Fibroblast of villous mesenchyme (primary cell): Measurements from ENCODE around the gene CAPN15. TPM values are rescaled to one million over a fixed set of nuclear protein-coding genes. Genes with fewer than 3 reads are reported as not detected.

Source experiments
- DNase-seq: peaks from one replicate; pipeline ENCODE4 v3.0.0-alpha.2; 2010; ENCODE audit warnings: low read depth
- H3K4me3 ChIP-seq: 2 replicates; pipeline ENCODE4 v1.5.1; 2011; ENCODE audit warnings: low read depth, mild to moderate bottlenecking, low read length
- total RNA-seq: library from RNA; depleted of rRNA; stranded (reverse); fragments of >200 nt; gene quantifications from 2 replicates; pipeline ENCODE4 v1.2.3, GENCODE V29; 2012
- TF ChIP-seq, protein P1 (sequence below): IDR thresholded peaks from 2 replicates; pipeline ENCODE4 v1.5.1; 2012; ENCODE audit warnings: low read depth, mild to moderate bottlenecking, low read length; ENCODE audit not compliant: insufficient read depth

The CAPN15 gene
- total RNA-seq, 1 donor = 37.1 TPM

DNA sequence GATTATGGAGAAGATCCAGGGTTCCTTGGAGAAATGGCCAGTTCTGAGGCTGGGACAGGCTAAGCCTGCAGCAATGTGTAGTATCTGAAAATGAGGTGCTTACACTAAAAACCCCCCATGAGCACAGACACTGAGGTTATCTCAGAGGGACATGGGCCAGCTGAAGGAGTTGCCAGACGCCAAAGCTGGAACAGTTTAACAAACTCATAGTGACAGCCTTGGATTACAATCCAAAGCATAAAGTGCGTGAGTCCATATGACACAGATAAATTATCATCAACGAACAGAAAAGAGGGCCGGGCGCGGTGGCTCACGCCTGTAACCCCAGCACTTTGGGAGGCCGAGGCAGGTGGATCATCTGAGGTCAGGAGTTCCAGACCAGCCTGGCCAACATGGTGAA is 11.2 kb upstream of the CAPN15 start:
- TF ChIP-seq, protein P1, sequence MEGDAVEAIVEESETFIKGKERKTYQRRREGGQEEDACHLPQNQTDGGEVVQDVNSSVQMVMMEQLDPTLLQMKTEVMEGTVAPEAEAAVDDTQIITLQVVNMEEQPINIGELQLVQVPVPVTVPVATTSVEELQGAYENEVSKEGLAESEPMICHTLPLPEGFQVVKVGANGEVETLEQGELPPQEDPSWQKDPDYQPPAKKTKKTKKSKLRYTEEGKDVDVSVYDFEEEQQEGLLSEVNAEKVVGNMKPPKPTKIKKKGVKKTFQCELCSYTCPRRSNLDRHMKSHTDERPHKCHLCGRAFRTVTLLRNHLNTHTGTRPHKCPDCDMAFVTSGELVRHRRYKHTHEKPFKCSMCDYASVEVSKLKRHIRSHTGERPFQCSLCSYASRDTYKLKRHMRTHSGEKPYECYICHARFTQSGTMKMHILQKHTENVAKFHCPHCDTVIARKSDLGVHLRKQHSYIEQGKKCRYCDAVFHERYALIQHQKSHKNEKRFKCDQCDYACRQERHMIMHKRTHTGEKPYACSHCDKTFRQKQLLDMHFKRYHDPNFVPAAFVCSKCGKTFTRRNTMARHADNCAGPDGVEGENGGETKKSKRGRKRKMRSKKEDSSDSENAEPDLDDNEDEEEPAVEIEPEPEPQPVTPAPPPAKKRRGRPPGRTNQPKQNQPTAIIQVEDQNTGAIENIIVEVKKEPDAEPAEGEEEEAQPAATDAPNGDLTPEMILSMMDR = no peak
- H3K4me3 ChIP-seq = no peak overlapping the region

DNA sequence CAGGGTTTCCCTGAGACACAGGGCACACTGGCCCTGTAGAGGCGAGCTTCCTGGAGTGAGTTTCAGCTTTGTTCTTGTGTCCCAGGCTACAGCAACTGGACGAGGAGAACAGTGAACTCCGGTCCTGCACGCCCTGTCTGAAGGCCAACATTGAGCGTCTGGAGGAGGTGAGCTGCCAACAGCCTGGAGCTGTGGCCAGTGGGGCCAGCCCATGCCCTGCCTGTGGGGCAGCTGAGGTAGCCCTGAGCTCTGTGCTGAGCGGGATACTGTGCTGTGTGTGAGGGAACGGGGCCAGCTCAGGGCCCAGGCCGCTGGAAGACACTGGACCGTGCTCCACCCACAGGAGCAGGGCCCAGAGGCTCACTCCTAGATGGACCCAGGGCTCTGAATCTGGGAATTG is 8.7 kb upstream of the CAPN15 start:
- TF ChIP-seq, protein P1 = no peak

More for the DNA sequence above, 11.2 kb upstream of the CAPN15 start:
- DNase-seq = no peak

DNA sequence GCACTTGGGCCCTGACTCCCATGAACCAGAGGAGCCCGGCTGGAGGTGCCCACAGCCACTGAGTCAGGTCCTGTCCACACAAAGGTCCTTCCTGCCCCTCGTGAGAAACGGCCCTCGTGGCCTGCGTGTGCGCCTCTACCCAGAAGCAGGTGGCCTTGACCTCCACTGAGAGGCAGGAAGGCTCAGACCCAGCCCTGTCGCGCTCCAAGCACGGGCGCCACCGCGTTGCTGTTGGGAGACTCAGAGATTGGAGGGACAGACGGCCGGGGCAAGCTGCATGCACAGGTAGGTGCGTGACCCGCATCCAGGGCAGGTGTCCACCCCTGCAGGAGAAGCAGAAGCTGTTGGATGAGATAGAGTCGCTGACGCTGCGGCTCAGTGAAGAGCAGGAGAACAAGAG is 8.1 kb upstream of the CAPN15 start:
- no peak overlapping the region for H3K4me3 ChIP-seq
- TF ChIP-seq, protein P1 = no peak
- no peak for DNase-seq

More for the DNA sequence above, 8.7 kb upstream of the CAPN15 start:
- DNase-seq = no peak
- H3K4me3 ChIP-seq = no peak overlapping the region

DNA sequence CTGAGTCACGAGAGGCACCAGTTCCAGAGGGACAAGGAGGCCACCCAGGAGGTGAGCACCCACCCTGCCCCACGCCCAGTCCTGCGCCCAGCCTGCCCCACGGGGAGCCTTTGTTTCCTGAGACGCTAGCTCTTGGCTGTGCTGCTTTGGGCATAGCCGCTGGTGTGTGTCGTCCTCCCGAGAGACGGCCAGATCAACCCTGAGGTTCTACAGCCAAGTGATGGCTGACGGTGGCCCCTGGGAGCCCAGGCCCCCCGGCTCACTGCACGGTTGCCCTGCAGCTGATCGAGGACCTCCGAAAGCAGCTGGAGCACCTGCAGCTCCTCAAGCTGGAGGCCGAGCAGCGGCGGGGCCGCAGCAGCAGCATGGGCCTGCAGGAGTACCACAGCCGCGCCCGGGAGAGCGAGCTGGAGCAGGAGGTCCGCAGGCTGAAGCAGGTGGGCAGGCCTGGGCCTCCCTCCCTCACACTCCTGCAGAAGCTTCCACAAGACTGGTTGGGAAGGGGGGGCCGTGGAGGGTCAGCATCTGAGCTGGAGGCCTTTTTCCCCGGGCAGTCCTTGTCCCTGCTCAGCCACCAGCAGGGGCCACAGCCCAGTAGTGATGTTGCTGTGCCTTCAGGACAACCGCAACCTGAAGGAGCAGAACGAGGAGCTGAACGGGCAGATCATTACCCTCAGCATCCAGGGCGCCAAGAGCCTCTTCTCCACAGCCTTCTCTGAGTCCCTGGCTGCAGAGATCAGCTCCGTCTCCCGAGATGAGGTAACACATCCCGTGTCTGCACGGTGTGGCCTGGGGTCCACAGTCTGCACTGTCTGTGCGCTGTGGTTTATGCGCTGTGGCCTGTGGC is 7.4 kb upstream of the CAPN15 start:
- DNase-seq = no peak
- no peak overlapping the region for H3K4me3 ChIP-seq
- TF ChIP-seq, protein P1 = no peak

DNA sequence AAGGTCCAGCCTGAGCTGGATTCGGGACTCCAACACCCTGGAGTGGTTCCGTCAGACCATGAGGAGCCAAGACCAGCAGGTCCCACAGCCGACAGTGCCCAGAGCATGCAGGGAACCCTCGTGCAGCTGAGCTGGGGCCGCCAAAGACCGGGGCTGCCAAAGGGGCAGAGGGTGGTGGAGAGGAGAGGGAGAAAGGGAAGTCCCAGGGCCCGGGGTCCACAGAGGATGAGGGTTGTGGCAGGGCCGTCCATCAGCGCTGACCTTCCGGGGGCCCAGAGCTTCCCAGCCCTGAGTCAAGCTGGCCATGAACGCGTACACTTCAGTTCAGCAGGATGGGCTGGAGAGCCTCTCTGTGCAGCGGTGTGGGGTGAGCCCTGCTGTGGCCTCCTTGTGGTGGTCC is 6.7 kb upstream of the CAPN15 start:
- DNase-seq = no peak
- no peak overlapping the region for H3K4me3 ChIP-seq
- TF ChIP-seq, protein P1 = no peak

DNA sequence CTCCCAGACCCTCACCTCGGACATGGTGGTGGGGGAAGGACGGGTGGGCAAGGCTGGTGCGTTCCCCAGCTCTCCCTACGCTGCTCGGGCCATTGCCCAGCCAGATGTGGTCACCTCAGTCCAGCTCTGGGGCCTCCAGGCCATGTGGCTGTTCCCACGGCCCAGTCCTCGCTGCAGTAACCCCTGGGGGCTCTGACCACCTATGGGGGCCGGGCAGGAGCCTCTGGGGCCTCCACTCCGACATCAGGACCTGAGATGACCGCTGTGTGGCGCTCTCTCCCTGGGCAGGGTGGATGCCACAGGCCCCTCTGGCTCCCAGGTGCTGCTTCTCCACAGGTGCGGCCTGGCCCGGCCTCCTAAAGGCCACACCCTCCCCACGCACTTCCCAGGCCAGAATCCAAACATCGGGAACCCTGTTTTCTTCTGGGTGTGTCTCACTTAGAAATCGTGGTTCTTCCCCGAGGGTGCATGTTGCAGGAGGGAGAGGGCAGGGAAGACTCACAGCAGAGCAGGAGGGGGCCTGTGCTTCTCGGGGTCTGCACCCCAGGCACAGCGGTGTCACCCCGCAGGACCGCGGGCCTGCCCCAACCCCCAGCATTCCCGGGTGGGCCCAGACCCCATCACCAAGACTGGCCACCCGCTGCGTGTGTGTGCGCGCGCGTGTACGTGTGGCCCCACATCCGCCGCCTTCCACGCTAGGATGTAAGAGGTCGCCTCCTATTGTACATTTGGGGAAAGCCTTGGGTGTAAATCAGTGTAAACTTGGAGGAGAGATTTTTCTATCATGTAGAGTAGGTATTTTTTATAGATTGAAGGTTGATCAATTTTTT is 5.9 kb upstream of the CAPN15 start:
- TF ChIP-seq, protein P1 = no peak
- no peak overlapping the region for H3K4me3 ChIP-seq
- DNase-seq = no peak
